Measurements from ENCODE around the gene TMLHE.
"Not testable (repeated sequence)": the region's sequence is repeated elsewhere in the genome, so short reads cannot be mapped to it uniquely, and the experiment has no call there.

TMLHE gene

GRCh38 chrX:155632431-155633100 is 19.8 kb upstream of the TMLHE start:
- Histone ChIP-seq H3K9me3 (replicated peaks; ENCODE audit: insufficient read depth, low read length) (no peaks in the 10 kb centered on the region), H3F3A (ENCODE audit: insufficient read depth, low read length) (no peaks in the 10 kb centered on the region), H3K9me2 (replicated peaks; ENCODE audit: insufficient read depth, low read length) (no peaks in the 10 kb centered on the region), H2AFZ (ENCODE audit: low read length) (peak overlapping the region; percentile 60), H3K27ac (ENCODE audit: low read length) (peak overlapping the region; percentile 21; the same call in 1 of the 2 replicates), H3K4me2 (ENCODE audit: low read depth, low read length) (peak overlapping the region; percentile 53), H3K79me2 (ENCODE audit: low read length) (no peaks in the 10 kb centered on the region), H3K4me1 (ENCODE audit: low read length) (peaks cover 4% of the 10 kb centered on the region; the same call in 1 of the 2 replicates), H3K36me3 (replicated peaks; ENCODE audit: insufficient read depth, low read length) (no peaks in the 10 kb centered on the region), H3K4me3 (ENCODE audit: low read length) (peak overlapping the region; percentile 24), H3K27me3 (replicated peaks; ENCODE audit: insufficient read depth, low read length) (no peaks in the 10 kb centered on the region), H3K9ac (ENCODE audit: low read length) (peak overlapping the region; percentile 29; the same call in 1 of the 2 replicates), H4K20me1 (ENCODE audit: insufficient read depth, low read length) (no peaks in the 10 kb centered on the region)
- no peak for TF ChIP-seq EZH2 (optimal IDR thresholded peaks at IDR 0.05; ENCODE audit: low read depth, low read length)
- no peak for TF ChIP-seq CTCF (IDR thresholded peaks at IDR 0.05; ENCODE audit: low read length)
- no peak for TF ChIP-seq EZH2phosphoT487 (IDR thresholded peaks at IDR 0.05; ENCODE audit: low read length)
- DNase-seq, result peak; percentile 75

- H3F3A ChIP-seq (ENCODE audit: insufficient read depth, low read length); H3K9me2 ChIP-seq (replicated peaks; ENCODE audit: insufficient read depth, low read length); H3K9ac ChIP-seq (ENCODE audit: low read length); H3K36me3 ChIP-seq (replicated peaks; ENCODE audit: insufficient read depth, low read length); DNase-seq; H3K4me2 ChIP-seq (ENCODE audit: low read depth, low read length); H2AFZ ChIP-seq (ENCODE audit: low read length); H3K4me1 ChIP-seq (ENCODE audit: low read length); H3K27ac ChIP-seq (ENCODE audit: low read length); H3K9me3 ChIP-seq (replicated peaks; ENCODE audit: insufficient read depth, low read length); H3K27me3 ChIP-seq (replicated peaks; ENCODE audit: insufficient read depth, low read length); H3K79me2 ChIP-seq (ENCODE audit: low read length); H4K20me1 ChIP-seq (ENCODE audit: insufficient read depth, low read length); H3K4me3 ChIP-seq (ENCODE audit: low read length): not testable (repeated sequence)
These were observed 7.4 kb upstream of the TMLHE start for GRCh38 chrX:155620110-155620509.

DNA sequence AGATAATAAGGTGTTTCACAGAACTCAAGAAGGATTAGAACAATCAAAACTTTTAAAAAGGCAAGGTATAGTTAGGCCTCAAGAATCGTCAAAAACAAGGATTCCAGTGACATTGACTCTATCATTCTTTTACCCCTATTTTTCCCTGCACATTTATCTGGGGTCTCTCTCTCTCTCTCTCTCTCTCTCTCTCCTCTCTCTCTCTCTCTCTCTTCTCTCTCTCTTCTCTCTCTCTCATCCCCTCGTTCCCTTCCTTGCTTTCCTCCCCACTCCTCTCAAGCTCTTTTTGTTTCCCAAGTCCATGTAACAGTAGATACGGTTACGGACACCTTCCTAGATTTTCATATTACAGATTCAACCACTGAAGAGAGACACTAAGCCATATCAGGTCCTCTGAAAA is 3.2 kb upstream of the TMLHE start:
- no peaks in the 10 kb centered on the region for H3F3A ChIP-seq (ENCODE audit: insufficient read depth, low read length)
- no peaks in the 10 kb centered on the region for H4K20me1 ChIP-seq (ENCODE audit: insufficient read depth, low read length)
- no peak for DNase-seq
- no peak overlapping the region for H3K9ac ChIP-seq (ENCODE audit: low read length)
- H3K4me2 ChIP-seq (ENCODE audit: low read depth, low read length), result no peak overlapping the region
- H3K9me3 ChIP-seq (replicated peaks; ENCODE audit: insufficient read depth, low read length), result no peaks in the 10 kb centered on the region
- H3K9me2 ChIP-seq (replicated peaks; ENCODE audit: insufficient read depth, low read length), result no peaks in the 10 kb centered on the region
- no peak overlapping the region for H2AFZ ChIP-seq (ENCODE audit: low read length)
- no peak overlapping the region for H3K27ac ChIP-seq (ENCODE audit: low read length)
- peaks cover 11% of the 10 kb centered on the region; the same call in 1 of the 2 replicates for H3K79me2 ChIP-seq (ENCODE audit: low read length)
- no peaks in the 10 kb centered on the region for H3K27me3 ChIP-seq (replicated peaks; ENCODE audit: insufficient read depth, low read length)
- no peak overlapping the region for H3K4me3 ChIP-seq (ENCODE audit: low read length)
- no peaks in the 10 kb centered on the region for H3K36me3 ChIP-seq (replicated peaks; ENCODE audit: insufficient read depth, low read length)
- H3K4me1 ChIP-seq (ENCODE audit: low read length), result no peaks in the 10 kb centered on the region
- no peak for TF ChIP-seq EZH2phosphoT487 (IDR thresholded peaks at IDR 0.05; ENCODE audit: low read length)
- TF ChIP-seq CTCF (IDR thresholded peaks at IDR 0.05; ENCODE audit: low read length), result no peak
- no peak for TF ChIP-seq EZH2 (optimal IDR thresholded peaks at IDR 0.05; ENCODE audit: low read depth, low read length)

- Histone ChIP-seq H3K9me3 (replicated peaks; ENCODE audit: insufficient read depth, low read length) (no peaks in the 10 kb centered on the region), H3K36me3 (replicated peaks; ENCODE audit: insufficient read depth, low read length) (no peaks in the 10 kb centered on the region), H3F3A (ENCODE audit: insufficient read depth, low read length) (no peaks in the 10 kb centered on the region), H3K79me2 (ENCODE audit: low read length) (peaks cover 11% of the 10 kb centered on the region; the same call in 1 of the 2 replicates), H3K9me2 (replicated peaks; ENCODE audit: insufficient read depth, low read length) (no peaks in the 10 kb centered on the region), H3K27me3 (replicated peaks; ENCODE audit: insufficient read depth, low read length) (no peaks in the 10 kb centered on the region), H3K4me2 (ENCODE audit: low read depth, low read length) (no peak overlapping the region), H3K27ac (ENCODE audit: low read length) (no peak overlapping the region), H4K20me1 (ENCODE audit: insufficient read depth, low read length) (no peaks in the 10 kb centered on the region), H2AFZ (ENCODE audit: low read length) (no peak overlapping the region), H3K4me3 (ENCODE audit: low read length) (no peak overlapping the region), H3K9ac (ENCODE audit: low read length) (no peak overlapping the region), H3K4me1 (ENCODE audit: low read length) (no peaks in the 10 kb centered on the region)
- DNase-seq, result no peak
- TF ChIP-seq CTCF (IDR thresholded peaks at IDR 0.05; ENCODE audit: low read length), result no peak
- TF ChIP-seq EZH2phosphoT487 (IDR thresholded peaks at IDR 0.05; ENCODE audit: low read length), result no peak
- TF ChIP-seq EZH2 (optimal IDR thresholded peaks at IDR 0.05; ENCODE audit: low read depth, low read length), result no peak
These were observed 1.3 kb upstream of the TMLHE start for GRCh38 chrX:155613927-155614559.
